NB4 (cell line): Measurements from ENCODE around the gene INO80B.

Experiments used
- CTCF ChIP-seq: IDR thresholded peaks from one replicate; pipeline ENCODE4 v1.5.1; 2012; ENCODE audit warnings: low read depth, low read length
- MYC ChIP-seq: IDR thresholded peaks from 2 replicates; pipeline ENCODE4 v1.6.1; 2011; ENCODE audit warnings: low read depth, low read length
- TF ChIP-seq, protein P1 (sequence below): IDR thresholded peaks from 2 replicates; pipeline ENCODE4 v1.6.1; 2011; ENCODE audit warnings: low read depth, low read length

GRCh38 chr2:74496997-74497776 lies 42.3 kb downstream of the INO80B start:
- TF ChIP-seq MYC (no peak), CTCF (no peak)
- TF ChIP-seq, protein P1, sequence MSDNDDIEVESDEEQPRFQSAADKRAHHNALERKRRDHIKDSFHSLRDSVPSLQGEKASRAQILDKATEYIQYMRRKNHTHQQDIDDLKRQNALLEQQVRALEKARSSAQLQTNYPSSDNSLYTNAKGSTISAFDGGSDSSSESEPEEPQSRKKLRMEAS, result no peak
